Measurements from ENCODE around the gene KRT7.

DNA sequence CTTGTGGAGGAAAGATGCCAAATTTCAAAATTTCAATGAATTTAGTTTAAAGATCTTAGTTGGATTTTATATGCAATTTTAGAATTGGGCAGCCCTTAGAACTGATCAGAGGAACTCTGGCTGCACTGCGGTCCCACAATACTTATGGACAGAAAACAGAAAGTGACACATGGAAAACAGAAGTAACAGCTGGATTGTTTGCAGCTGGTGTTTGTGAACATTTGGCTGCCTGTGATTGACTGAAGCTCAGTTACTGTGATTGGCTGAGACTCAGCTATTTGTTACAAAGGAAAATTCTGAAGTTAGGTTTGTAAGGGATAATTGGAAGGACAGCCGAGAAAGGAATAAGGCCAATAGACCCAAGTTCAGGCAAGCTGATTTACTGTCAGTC is 31.4 kb downstream of the KRT7 start:
- TF ChIP-seq, protein P1, sequence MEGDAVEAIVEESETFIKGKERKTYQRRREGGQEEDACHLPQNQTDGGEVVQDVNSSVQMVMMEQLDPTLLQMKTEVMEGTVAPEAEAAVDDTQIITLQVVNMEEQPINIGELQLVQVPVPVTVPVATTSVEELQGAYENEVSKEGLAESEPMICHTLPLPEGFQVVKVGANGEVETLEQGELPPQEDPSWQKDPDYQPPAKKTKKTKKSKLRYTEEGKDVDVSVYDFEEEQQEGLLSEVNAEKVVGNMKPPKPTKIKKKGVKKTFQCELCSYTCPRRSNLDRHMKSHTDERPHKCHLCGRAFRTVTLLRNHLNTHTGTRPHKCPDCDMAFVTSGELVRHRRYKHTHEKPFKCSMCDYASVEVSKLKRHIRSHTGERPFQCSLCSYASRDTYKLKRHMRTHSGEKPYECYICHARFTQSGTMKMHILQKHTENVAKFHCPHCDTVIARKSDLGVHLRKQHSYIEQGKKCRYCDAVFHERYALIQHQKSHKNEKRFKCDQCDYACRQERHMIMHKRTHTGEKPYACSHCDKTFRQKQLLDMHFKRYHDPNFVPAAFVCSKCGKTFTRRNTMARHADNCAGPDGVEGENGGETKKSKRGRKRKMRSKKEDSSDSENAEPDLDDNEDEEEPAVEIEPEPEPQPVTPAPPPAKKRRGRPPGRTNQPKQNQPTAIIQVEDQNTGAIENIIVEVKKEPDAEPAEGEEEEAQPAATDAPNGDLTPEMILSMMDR (IDR thresholded peaks at IDR 0.05; ENCODE audit: low read depth, low read length, missing input control): no peak
- no peak for TF ChIP-seq RAD21 (IDR thresholded peaks at IDR 0.05)
- TF ChIP-seq, protein P2, sequence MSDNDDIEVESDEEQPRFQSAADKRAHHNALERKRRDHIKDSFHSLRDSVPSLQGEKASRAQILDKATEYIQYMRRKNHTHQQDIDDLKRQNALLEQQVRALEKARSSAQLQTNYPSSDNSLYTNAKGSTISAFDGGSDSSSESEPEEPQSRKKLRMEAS (IDR thresholded peaks at IDR 0.05): no peak
- TF ChIP-seq TAF1 (conservative IDR thresholded peaks at IDR 0.05): no peak
- TF ChIP-seq GABPA (IDR thresholded peaks at IDR 0.05 in 1 of 2, conservative IDR thresholded peaks at IDR 0.05 in 1 of 2): no peak
- TF ChIP-seq, protein P3, sequence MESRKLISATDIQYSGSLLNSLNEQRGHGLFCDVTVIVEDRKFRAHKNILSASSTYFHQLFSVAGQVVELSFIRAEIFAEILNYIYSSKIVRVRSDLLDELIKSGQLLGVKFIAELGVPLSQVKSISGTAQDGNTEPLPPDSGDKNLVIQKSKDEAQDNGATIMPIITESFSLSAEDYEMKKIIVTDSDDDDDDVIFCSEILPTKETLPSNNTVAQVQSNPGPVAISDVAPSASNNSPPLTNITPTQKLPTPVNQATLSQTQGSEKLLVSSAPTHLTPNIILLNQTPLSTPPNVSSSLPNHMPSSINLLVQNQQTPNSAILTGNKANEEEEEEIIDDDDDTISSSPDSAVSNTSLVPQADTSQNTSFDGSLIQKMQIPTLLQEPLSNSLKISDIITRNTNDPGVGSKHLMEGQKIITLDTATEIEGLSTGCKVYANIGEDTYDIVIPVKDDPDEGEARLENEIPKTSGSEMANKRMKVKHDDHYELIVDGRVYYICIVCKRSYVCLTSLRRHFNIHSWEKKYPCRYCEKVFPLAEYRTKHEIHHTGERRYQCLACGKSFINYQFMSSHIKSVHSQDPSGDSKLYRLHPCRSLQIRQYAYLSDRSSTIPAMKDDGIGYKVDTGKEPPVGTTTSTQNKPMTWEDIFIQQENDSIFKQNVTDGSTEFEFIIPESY (IDR thresholded peaks at IDR 0.05): no peak
- TF ChIP-seq, protein P4, sequence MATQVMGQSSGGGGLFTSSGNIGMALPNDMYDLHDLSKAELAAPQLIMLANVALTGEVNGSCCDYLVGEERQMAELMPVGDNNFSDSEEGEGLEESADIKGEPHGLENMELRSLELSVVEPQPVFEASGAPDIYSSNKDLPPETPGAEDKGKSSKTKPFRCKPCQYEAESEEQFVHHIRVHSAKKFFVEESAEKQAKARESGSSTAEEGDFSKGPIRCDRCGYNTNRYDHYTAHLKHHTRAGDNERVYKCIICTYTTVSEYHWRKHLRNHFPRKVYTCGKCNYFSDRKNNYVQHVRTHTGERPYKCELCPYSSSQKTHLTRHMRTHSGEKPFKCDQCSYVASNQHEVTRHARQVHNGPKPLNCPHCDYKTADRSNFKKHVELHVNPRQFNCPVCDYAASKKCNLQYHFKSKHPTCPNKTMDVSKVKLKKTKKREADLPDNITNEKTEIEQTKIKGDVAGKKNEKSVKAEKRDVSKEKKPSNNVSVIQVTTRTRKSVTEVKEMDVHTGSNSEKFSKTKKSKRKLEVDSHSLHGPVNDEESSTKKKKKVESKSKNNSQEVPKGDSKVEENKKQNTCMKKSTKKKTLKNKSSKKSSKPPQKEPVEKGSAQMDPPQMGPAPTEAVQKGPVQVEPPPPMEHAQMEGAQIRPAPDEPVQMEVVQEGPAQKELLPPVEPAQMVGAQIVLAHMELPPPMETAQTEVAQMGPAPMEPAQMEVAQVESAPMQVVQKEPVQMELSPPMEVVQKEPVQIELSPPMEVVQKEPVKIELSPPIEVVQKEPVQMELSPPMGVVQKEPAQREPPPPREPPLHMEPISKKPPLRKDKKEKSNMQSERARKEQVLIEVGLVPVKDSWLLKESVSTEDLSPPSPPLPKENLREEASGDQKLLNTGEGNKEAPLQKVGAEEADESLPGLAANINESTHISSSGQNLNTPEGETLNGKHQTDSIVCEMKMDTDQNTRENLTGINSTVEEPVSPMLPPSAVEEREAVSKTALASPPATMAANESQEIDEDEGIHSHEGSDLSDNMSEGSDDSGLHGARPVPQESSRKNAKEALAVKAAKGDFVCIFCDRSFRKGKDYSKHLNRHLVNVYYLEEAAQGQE (IDR thresholded peaks at IDR 0.05): no peak

Data from liver (tissue), 3 donors.